Measurements from ENCODE around the gene PRR5. TPM values are rescaled to one million over a fixed set of nuclear protein-coding genes. Genes with fewer than 3 reads are reported as not detected.

PRR5 gene
- total RNA-seq, 1 experiment from 2014 or later: 26.9 TPM

- CTCF ChIA-PET: interaction anchor here (0.9 kb wide), 1 partner anchor 47 kb away, joined by 3 read pairs; no protein-coding TSS in a partner anchor
- Histone ChIP-seq H3K9me3 (ENCODE audit: control insufficient read depth in 1 of 2, insufficient read depth in 1 of 2, low read depth in 1 of 2, low read length in 2 of 2) (no peaks in the 10 kb centered on the region), H3K27me3 (ENCODE audit: insufficient read depth, low read length) (no peaks in the 10 kb centered on the region), H3K79me2 (ENCODE audit: insufficient read depth, low read length) (no peaks in the 10 kb centered on the region), H3K9me2 (ENCODE audit: insufficient read depth) (no peaks in the 10 kb centered on the region), H3K9ac (ENCODE audit: low read length) (no peak overlapping the region), H3K4me1 (ENCODE audit: control insufficient read depth in 1 of 2, insufficient read depth in 2 of 2, low read length in 2 of 2) (peaks cover 0 to 8% of the 10 kb centered on the region in 2 experiments; a peak in 2 of 4 replicates), H3K4me3 (replicated peaks in 1 of 2; ENCODE audit: low read depth in 1 of 2, low read length in 2 of 2) (no peak overlapping the region), H3K36me3 (ENCODE audit: control insufficient read depth in 1 of 2, insufficient read depth in 2 of 2, low read length in 2 of 2) (no peaks in the 10 kb centered on the region; a peak in 2 of 4 replicates), H2AFZ (ENCODE audit: low read depth, low read length, poor library complexity, severe bottlenecking) (no peak overlapping the region), H3K27ac (ENCODE audit: low read depth, low read length) (no peak overlapping the region), H4K20me1 (ENCODE audit: insufficient read depth) (no peaks in the 10 kb centered on the region), H3K4me2 (ENCODE audit: low read length) (no peak overlapping the region)
- BruUV-seq (replicated peaks): no TSS peak
- RAD21 ChIA-PET (ENCODE audit: low non-redundant PET in 1 of 2, low total read pairs in 2 of 2, uncharacterized antibody in 2 of 2, unreplicated experiment in 2 of 2): no interaction called here
- no peak for TF ChIP-seq TCF7L2 (IDR thresholded peaks at IDR 0.05; ENCODE audit: borderline replicate concordance, extremely low read depth, insufficient read depth, insufficient read length)
- TF ChIP-seq SRF (IDR thresholded peaks at IDR 0.05; ENCODE audit: low read depth): no peak
- TF ChIP-seq CBX3 (IDR thresholded peaks at IDR 0.05; ENCODE audit: low read depth): no peak
- no peak for TF ChIP-seq CTCF (IDR thresholded peaks at IDR 0.05 in 2 of 3, conservative IDR thresholded peaks at IDR 0.05 in 1 of 3; ENCODE audit: borderline replicate concordance in 1 of 3, insufficient read depth in 1 of 3, low read depth in 2 of 3, low read length in 2 of 3)
- no peak for TF ChIP-seq EZH2 (IDR thresholded peaks at IDR 0.05)
- TF ChIP-seq, protein P1, sequence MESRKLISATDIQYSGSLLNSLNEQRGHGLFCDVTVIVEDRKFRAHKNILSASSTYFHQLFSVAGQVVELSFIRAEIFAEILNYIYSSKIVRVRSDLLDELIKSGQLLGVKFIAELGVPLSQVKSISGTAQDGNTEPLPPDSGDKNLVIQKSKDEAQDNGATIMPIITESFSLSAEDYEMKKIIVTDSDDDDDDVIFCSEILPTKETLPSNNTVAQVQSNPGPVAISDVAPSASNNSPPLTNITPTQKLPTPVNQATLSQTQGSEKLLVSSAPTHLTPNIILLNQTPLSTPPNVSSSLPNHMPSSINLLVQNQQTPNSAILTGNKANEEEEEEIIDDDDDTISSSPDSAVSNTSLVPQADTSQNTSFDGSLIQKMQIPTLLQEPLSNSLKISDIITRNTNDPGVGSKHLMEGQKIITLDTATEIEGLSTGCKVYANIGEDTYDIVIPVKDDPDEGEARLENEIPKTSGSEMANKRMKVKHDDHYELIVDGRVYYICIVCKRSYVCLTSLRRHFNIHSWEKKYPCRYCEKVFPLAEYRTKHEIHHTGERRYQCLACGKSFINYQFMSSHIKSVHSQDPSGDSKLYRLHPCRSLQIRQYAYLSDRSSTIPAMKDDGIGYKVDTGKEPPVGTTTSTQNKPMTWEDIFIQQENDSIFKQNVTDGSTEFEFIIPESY (IDR thresholded peaks at IDR 0.05; ENCODE audit: extremely low read depth, insufficient replicate concordance, low read length): no peak
- TF ChIP-seq EZH2phosphoT487 (IDR thresholded peaks at IDR 0.05; ENCODE audit: borderline replicate concordance): no peak
- TF ChIP-seq RAD21 (IDR thresholded peaks at IDR 0.05; ENCODE audit: low read depth): no peak
- TF ChIP-seq SIN3A (IDR thresholded peaks at IDR 0.05; ENCODE audit: low read depth): no peak
- TF ChIP-seq ZNF274 (IDR thresholded peaks at IDR 0.05; ENCODE audit: low read depth, low read length): no peak
- TF ChIP-seq ELF1 (IDR thresholded peaks at IDR 0.05; ENCODE audit: borderline replicate concordance, low read depth): no peak
- TF ChIP-seq ZFX (IDR thresholded peaks at IDR 0.05): no peak
- TF ChIP-seq, protein P2, sequence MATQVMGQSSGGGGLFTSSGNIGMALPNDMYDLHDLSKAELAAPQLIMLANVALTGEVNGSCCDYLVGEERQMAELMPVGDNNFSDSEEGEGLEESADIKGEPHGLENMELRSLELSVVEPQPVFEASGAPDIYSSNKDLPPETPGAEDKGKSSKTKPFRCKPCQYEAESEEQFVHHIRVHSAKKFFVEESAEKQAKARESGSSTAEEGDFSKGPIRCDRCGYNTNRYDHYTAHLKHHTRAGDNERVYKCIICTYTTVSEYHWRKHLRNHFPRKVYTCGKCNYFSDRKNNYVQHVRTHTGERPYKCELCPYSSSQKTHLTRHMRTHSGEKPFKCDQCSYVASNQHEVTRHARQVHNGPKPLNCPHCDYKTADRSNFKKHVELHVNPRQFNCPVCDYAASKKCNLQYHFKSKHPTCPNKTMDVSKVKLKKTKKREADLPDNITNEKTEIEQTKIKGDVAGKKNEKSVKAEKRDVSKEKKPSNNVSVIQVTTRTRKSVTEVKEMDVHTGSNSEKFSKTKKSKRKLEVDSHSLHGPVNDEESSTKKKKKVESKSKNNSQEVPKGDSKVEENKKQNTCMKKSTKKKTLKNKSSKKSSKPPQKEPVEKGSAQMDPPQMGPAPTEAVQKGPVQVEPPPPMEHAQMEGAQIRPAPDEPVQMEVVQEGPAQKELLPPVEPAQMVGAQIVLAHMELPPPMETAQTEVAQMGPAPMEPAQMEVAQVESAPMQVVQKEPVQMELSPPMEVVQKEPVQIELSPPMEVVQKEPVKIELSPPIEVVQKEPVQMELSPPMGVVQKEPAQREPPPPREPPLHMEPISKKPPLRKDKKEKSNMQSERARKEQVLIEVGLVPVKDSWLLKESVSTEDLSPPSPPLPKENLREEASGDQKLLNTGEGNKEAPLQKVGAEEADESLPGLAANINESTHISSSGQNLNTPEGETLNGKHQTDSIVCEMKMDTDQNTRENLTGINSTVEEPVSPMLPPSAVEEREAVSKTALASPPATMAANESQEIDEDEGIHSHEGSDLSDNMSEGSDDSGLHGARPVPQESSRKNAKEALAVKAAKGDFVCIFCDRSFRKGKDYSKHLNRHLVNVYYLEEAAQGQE (IDR thresholded peaks at IDR 0.05; ENCODE audit: low read depth): no peak
- no peak for TF ChIP-seq FOSL1 (IDR thresholded peaks at IDR 0.05; ENCODE audit: low read depth)
- no peak for TF ChIP-seq ATF3 (IDR thresholded peaks at IDR 0.05)
- TF ChIP-seq EGR1 (IDR thresholded peaks at IDR 0.05; ENCODE audit: low read depth): no peak
- TF ChIP-seq CEBPB (IDR thresholded peaks at IDR 0.05; ENCODE audit: low read depth): no peak
- DNase-seq (ENCODE audit: low read depth, low spot score) (no peak), ATAC-seq (no peak)
- POLR2A ChIA-PET: no interaction called here
- intact Hi-C loops (cut with micrococcal nuclease): no loop called here
Observed at GRCh38 chr22:44732661-44733060, 30.7 kb downstream of the PRR5 start.
